Ishikawa (cell line): ENCODE data around the gene SLC6A12.

Source experiments
- CEBPB ChIP-seq: IDR thresholded peaks from 2 replicates; pipeline ENCODE4 v1.6.1; 2012
- EP300 ChIP-seq: IDR thresholded peaks from 2 replicates; pipeline ENCODE4 v1.6.1; 2012; ENCODE audit warnings: borderline replicate concordance
- FOXM1 ChIP-seq: IDR thresholded peaks from 2 replicates; pipeline ENCODE4 v1.6.1; 2012; ENCODE audit warnings: low read depth, borderline replicate concordance
- NFIC ChIP-seq: IDR thresholded peaks from 2 replicates; pipeline ENCODE4 v1.6.1; 2012
- YY1 ChIP-seq: IDR thresholded peaks from 2 replicates; pipeline ENCODE4 v1.6.1; 2012; ENCODE audit warnings: low read depth
- TF ChIP-seq, protein P1 (sequence below): IDR thresholded peaks from 2 replicates; pipeline ENCODE4 v1.6.1; 2012
- TF ChIP-seq, protein P2 (sequence below): IDR thresholded peaks from 2 replicates; pipeline ENCODE4 v1.6.1; 2012; ENCODE audit warnings: low read depth, mild to moderate bottlenecking

GRCh38 chr12:208813-209212, 5.1 kb downstream of the SLC6A12 start:
- TF ChIP-seq, protein P1, sequence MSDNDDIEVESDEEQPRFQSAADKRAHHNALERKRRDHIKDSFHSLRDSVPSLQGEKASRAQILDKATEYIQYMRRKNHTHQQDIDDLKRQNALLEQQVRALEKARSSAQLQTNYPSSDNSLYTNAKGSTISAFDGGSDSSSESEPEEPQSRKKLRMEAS = no peak
- TF ChIP-seq EP300 (no peak), FOXM1 (no peak), YY1 (no peak), NFIC (no peak), CEBPB (no peak)
- TF ChIP-seq, protein P2, sequence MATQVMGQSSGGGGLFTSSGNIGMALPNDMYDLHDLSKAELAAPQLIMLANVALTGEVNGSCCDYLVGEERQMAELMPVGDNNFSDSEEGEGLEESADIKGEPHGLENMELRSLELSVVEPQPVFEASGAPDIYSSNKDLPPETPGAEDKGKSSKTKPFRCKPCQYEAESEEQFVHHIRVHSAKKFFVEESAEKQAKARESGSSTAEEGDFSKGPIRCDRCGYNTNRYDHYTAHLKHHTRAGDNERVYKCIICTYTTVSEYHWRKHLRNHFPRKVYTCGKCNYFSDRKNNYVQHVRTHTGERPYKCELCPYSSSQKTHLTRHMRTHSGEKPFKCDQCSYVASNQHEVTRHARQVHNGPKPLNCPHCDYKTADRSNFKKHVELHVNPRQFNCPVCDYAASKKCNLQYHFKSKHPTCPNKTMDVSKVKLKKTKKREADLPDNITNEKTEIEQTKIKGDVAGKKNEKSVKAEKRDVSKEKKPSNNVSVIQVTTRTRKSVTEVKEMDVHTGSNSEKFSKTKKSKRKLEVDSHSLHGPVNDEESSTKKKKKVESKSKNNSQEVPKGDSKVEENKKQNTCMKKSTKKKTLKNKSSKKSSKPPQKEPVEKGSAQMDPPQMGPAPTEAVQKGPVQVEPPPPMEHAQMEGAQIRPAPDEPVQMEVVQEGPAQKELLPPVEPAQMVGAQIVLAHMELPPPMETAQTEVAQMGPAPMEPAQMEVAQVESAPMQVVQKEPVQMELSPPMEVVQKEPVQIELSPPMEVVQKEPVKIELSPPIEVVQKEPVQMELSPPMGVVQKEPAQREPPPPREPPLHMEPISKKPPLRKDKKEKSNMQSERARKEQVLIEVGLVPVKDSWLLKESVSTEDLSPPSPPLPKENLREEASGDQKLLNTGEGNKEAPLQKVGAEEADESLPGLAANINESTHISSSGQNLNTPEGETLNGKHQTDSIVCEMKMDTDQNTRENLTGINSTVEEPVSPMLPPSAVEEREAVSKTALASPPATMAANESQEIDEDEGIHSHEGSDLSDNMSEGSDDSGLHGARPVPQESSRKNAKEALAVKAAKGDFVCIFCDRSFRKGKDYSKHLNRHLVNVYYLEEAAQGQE = no peak
